ENCODE measurements around the gene ADGRV1.
A peak's percentile ranks its signal among the peaks of the same experiment; 100 is the strongest.

The ADGRV1 gene

DNA sequence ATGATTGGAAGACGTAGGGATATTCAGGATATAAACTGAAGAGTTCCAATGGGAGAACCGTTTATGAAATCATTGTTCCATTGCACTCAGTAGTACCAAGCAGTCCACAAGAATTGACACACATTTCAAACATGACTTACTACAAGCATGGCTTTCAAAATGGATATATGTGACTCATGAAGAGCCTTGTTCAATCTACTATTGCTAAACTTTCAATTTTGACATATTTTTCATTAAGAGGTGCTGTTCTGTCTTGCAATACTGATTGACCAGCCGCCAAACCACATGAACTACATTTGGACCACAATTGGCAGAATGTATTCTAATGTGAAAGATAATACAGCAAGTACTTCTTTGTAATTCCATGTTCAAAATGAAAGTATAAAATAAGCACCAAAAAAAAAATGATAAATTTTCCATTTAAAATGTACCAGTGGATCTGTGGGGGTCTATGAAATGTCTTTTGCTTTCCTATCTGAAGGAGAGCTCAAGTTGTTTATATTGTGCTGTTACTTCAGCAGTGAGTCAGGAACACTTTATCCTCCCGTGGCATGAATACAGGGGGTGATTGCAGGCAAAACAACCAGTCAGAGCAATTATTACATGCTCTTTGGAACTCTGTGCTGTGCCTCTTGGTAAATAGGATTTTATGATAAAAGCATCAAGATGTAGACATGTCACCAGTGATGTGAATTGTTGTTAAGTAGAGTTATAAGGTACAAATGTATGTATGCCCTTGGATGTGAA, 458.5 kb downstream of the ADGRV1 start:
- no peak overlapping the region for H3K4ac ChIP-seq (ENCODE audit: low read depth, low read length)
- no peak overlapping the region for H4K91ac ChIP-seq (ENCODE audit: low read depth, low read length)
- H3K18ac ChIP-seq (ENCODE audit: low read length): no peak overlapping the region
- no peak overlapping the region for H2BK120ac ChIP-seq (ENCODE audit: insufficient read depth, low read length, poor library complexity)
- H3K4me3 ChIP-seq (ENCODE audit: low read depth, low read length): no peak overlapping the region
- no peak overlapping the region for H2BK5ac ChIP-seq (ENCODE audit: low read depth, low read length, poor library complexity)
- no peaks in the 10 kb centered on the region for H3K9me3 ChIP-seq (ENCODE audit: insufficient read depth, low read depth, low read length)
- no peak overlapping the region for H4K12ac ChIP-seq (ENCODE audit: low read depth, low read length)
- DNase-seq: peak in 1 of 2 donors; percentile 51
- no peak overlapping the region for H3K27ac ChIP-seq (ENCODE audit: low read depth, low read length)
- H3K9ac ChIP-seq (ENCODE audit: low read length): no peak overlapping the region
- no peak overlapping the region for H2AK5ac ChIP-seq (ENCODE audit: low read length)
- no peaks in the 10 kb centered on the region for H3K36me3 ChIP-seq (ENCODE audit: control insufficient read depth in 1 of 2, insufficient read depth in 2 of 2, low read length in 2 of 2)
- H2AFZ ChIP-seq (ENCODE audit: insufficient read depth, low read length, poor library complexity): no peak overlapping the region
- H3K79me1 ChIP-seq (ENCODE audit: low read length): peaks cover 7% of the 10 kb centered on the region
- H4K8ac ChIP-seq (ENCODE audit: low read depth, low read length): no peak overlapping the region
- H2BK12ac ChIP-seq (ENCODE audit: low read length): no peak overlapping the region
- peaks cover 0 to 5% of the 10 kb centered on the region in 2 experiments for H3K4me1 ChIP-seq (ENCODE audit: control insufficient read depth in 1 of 2, insufficient read depth in 2 of 2, low read length in 2 of 2)
- H3K27me3 ChIP-seq (ENCODE audit: insufficient read depth, low read length): no peaks in the 10 kb centered on the region
- no peak overlapping the region for H3K14ac ChIP-seq (ENCODE audit: low read length)
- H3K23ac ChIP-seq (ENCODE audit: low read length): no peak overlapping the region
- no CpG with 5 or more reads among the region's 4 CpGs for WGBS (ENCODE audit: extremely low coverage, insufficient coverage, insufficient read length)
- H3K4me2 ChIP-seq (ENCODE audit: low read length): no peak overlapping the region
- H3K79me2 ChIP-seq (ENCODE audit: control insufficient read depth, insufficient read depth, low read length, poor library complexity): no peaks in the 10 kb centered on the region

DNA sequence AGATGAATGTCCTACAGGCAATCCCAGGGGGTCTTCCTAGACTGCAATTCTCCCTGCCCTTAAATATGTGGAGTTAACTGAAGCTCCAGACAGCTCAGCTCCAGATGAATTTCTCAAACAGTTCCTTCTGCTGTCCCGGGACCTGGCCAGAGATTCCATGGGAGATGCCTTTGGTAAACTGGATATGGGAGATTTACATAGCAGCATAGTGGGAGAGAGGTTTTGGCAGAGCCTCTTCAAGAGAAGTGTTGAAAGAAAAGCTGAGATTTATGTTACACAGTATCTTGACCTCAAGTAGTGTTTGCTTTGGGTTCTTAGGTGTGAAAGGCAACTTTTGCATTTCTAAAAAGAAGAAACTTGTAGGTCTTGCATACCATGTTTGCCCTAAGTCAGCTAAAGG, 459.6 kb downstream of the ADGRV1 start:
- Histone ChIP-seq H3K9me3 (ENCODE audit: insufficient read depth, low read depth, low read length) (no peaks in the 10 kb centered on the region), H2BK5ac (ENCODE audit: low read depth, low read length, poor library complexity) (no peak overlapping the region), H3K4ac (ENCODE audit: low read depth, low read length) (no peak overlapping the region), H3K79me2 (ENCODE audit: control insufficient read depth, insufficient read depth, low read length, poor library complexity) (no peaks in the 10 kb centered on the region), H3K27me3 (ENCODE audit: insufficient read depth, low read length) (no peaks in the 10 kb centered on the region), H2BK120ac (ENCODE audit: insufficient read depth, low read length, poor library complexity) (peak overlapping the region; percentile 66), H3K18ac (ENCODE audit: low read length) (no peak overlapping the region), H3K36me3 (ENCODE audit: control insufficient read depth in 1 of 2, insufficient read depth in 2 of 2, low read length in 2 of 2) (no peaks in the 10 kb centered on the region), H2BK12ac (ENCODE audit: low read length) (peak overlapping the region; percentile 89), H3K27ac (ENCODE audit: low read depth, low read length) (no peak overlapping the region), H2AK5ac (ENCODE audit: low read length) (no peak overlapping the region), H3K4me2 (ENCODE audit: low read length) (no peak overlapping the region), H4K91ac (ENCODE audit: low read depth, low read length) (peak overlapping the region; percentile 47), H2AFZ (ENCODE audit: insufficient read depth, low read length, poor library complexity) (no peak overlapping the region), H4K8ac (ENCODE audit: low read depth, low read length) (peak overlapping the region; percentile 28), H3K14ac (ENCODE audit: low read length) (no peak overlapping the region), H4K12ac (ENCODE audit: low read depth, low read length) (no peak overlapping the region), H3K4me1 (ENCODE audit: control insufficient read depth in 1 of 2, insufficient read depth in 2 of 2, low read length in 2 of 2) (peaks cover 0 to 5% of the 10 kb centered on the region in 2 experiments), H3K79me1 (ENCODE audit: low read length) (peaks cover 7% of the 10 kb centered on the region), H3K4me3 (ENCODE audit: low read depth, low read length) (no peak overlapping the region), H3K23ac (ENCODE audit: low read length) (no peak overlapping the region), H3K9ac (ENCODE audit: low read length) (no peak overlapping the region)
- DNase-seq: peak in 1 of 2 donors; percentile 28
- WGBS (ENCODE audit: extremely low coverage, insufficient coverage, insufficient read length): no CpG with 5 or more reads among the region's 1 CpG

DNA sequence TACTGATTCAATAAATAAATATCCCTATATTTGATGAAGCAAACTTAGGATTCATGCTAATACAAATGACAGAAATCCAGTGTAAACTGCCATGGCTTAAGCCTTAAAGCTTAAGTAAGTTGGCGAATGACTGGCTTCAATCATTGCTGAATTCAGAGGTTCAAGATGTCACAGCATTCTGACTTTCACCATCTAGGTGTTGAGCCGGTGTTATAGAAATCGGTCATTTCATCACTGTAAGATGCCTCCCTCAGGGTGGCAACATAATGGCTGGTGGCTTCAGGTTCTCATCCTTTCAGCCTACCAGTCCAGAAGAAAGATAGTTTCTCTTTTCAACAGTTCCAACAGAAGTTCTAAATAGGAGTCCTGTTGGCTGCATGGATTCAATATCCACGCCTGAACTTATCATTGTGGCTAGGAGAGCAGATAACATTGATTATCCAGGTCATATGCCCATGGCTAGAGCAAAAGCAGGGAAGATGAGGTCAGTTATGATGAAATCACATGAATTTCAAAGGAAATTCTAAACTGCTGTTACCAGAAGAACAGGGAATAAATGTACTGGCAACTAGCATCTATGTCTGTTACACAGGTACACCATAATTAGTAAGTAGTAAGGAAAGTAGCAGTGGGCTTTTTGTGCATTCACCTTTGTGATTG, 460.2 kb downstream of the ADGRV1 start:
- no peak overlapping the region for H2BK5ac ChIP-seq (ENCODE audit: low read depth, low read length, poor library complexity)
- H3K27me3 ChIP-seq (ENCODE audit: insufficient read depth, low read length): no peaks in the 10 kb centered on the region
- H3K23ac ChIP-seq (ENCODE audit: low read length): no peak overlapping the region
- H2AFZ ChIP-seq (ENCODE audit: insufficient read depth, low read length, poor library complexity): no peak overlapping the region
- H3K4ac ChIP-seq (ENCODE audit: low read depth, low read length): no peak overlapping the region
- H3K79me2 ChIP-seq (ENCODE audit: control insufficient read depth, insufficient read depth, low read length, poor library complexity): no peaks in the 10 kb centered on the region
- H2BK12ac ChIP-seq (ENCODE audit: low read length): peak overlapping the region; percentile 54
- H3K36me3 ChIP-seq (ENCODE audit: control insufficient read depth in 1 of 2, insufficient read depth in 2 of 2, low read length in 2 of 2): no peaks in the 10 kb centered on the region
- no peaks in the 10 kb centered on the region for H3K9me3 ChIP-seq (ENCODE audit: insufficient read depth, low read depth, low read length)
- H3K4me3 ChIP-seq (ENCODE audit: low read depth, low read length): no peak overlapping the region
- no peak overlapping the region for H3K18ac ChIP-seq (ENCODE audit: low read length)
- H2BK120ac ChIP-seq (ENCODE audit: insufficient read depth, low read length, poor library complexity): no peak overlapping the region
- WGBS (ENCODE audit: extremely low coverage, insufficient coverage, insufficient read length): no CpG with 5 or more reads among the region's 4 CpGs
- H3K79me1 ChIP-seq (ENCODE audit: low read length): peaks cover 7% of the 10 kb centered on the region
- H4K8ac ChIP-seq (ENCODE audit: low read depth, low read length): no peak overlapping the region
- H2AK5ac ChIP-seq (ENCODE audit: low read length): no peak overlapping the region
- no peak overlapping the region for H3K4me2 ChIP-seq (ENCODE audit: low read length)
- DNase-seq: peak in 1 of 2 donors; percentile 52
- H4K91ac ChIP-seq (ENCODE audit: low read depth, low read length): no peak overlapping the region
- no peak overlapping the region for H4K12ac ChIP-seq (ENCODE audit: low read depth, low read length)
- peaks cover 0 to 5% of the 10 kb centered on the region in 2 experiments for H3K4me1 ChIP-seq (ENCODE audit: control insufficient read depth in 1 of 2, insufficient read depth in 2 of 2, low read length in 2 of 2)
- H3K9ac ChIP-seq (ENCODE audit: low read length): no peak overlapping the region
- no peak overlapping the region for H3K14ac ChIP-seq (ENCODE audit: low read length)
- no peak overlapping the region for H3K27ac ChIP-seq (ENCODE audit: low read depth, low read length)

DNA sequence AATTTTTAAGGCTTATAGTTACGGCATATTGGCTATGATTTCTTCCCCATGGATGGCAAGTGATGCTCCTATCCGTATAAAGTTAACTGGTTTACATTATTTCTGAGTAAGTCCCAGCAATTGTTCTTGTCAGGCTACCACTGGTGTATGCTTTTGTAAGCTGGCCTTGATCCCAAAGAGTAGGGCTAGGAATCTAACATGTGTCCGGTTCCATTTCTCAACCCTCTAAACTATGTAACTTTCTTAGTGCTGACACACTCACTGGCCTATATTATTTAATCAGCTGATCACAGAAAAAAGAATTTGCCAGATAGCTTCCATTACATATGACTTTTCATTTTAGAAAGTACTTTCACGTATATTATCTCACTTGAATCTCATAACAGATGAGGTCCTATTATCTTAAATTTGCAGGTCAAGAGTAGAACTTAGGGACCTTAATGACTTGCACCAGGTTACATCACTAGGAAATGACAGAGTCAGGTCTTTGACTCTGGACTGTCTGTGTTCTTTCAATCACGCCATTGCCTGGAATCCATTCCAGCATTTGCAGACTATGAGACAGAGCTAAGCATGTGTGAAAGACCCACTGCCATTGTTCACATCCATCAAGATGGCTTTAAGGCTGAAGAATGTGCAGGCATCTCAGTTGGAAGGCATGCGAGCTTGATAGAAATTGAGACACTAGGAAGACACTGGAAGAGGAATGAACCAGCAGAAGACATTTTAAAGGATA, 461.6 kb downstream of the ADGRV1 start:
- H3K4me3 ChIP-seq (ENCODE audit: low read depth, low read length): no peak overlapping the region
- peak; percentile 94 to 98 for DNase-seq
- H2AFZ ChIP-seq (ENCODE audit: insufficient read depth, low read length, poor library complexity): no peak overlapping the region
- H4K91ac ChIP-seq (ENCODE audit: low read depth, low read length): no peak overlapping the region
- H3K79me2 ChIP-seq (ENCODE audit: control insufficient read depth, insufficient read depth, low read length, poor library complexity): no peaks in the 10 kb centered on the region
- no peak overlapping the region for H3K14ac ChIP-seq (ENCODE audit: low read length)
- no peak overlapping the region for H3K4me2 ChIP-seq (ENCODE audit: low read length)
- H3K36me3 ChIP-seq (ENCODE audit: control insufficient read depth in 1 of 2, insufficient read depth in 2 of 2, low read length in 2 of 2): no peaks in the 10 kb centered on the region
- H3K9me3 ChIP-seq (ENCODE audit: insufficient read depth, low read depth, low read length): no peaks in the 10 kb centered on the region
- no CpG with 5 or more reads among the region's 6 CpGs for WGBS (ENCODE audit: extremely low coverage, insufficient coverage, insufficient read length)
- peak overlapping the region; percentile 44 for H3K27ac ChIP-seq (ENCODE audit: low read depth, low read length)
- no peak overlapping the region for H3K23ac ChIP-seq (ENCODE audit: low read length)
- no peak overlapping the region for H2AK5ac ChIP-seq (ENCODE audit: low read length)
- peaks cover 7% of the 10 kb centered on the region for H3K79me1 ChIP-seq (ENCODE audit: low read length)
- no peaks in the 10 kb centered on the region for H3K27me3 ChIP-seq (ENCODE audit: insufficient read depth, low read length)
- no peak overlapping the region for H3K18ac ChIP-seq (ENCODE audit: low read length)
- no peak overlapping the region for H2BK120ac ChIP-seq (ENCODE audit: insufficient read depth, low read length, poor library complexity)
- no peak overlapping the region for H2BK5ac ChIP-seq (ENCODE audit: low read depth, low read length, poor library complexity)
- H3K9ac ChIP-seq (ENCODE audit: low read length): no peak overlapping the region
- H4K12ac ChIP-seq (ENCODE audit: low read depth, low read length): no peak overlapping the region
- H2BK12ac ChIP-seq (ENCODE audit: low read length): no peak overlapping the region
- peaks cover 0 to 5% of the 10 kb centered on the region in 2 experiments for H3K4me1 ChIP-seq (ENCODE audit: control insufficient read depth in 1 of 2, insufficient read depth in 2 of 2, low read length in 2 of 2)
- H3K4ac ChIP-seq (ENCODE audit: low read depth, low read length): no peak overlapping the region
- H4K8ac ChIP-seq (ENCODE audit: low read depth, low read length): no peak overlapping the region

Measured in trophoblast cell (in vitro differentiated cells and primary cell).